Keratinocyte (primary cell): ENCODE data around the gene DENND5B. TPM values are rescaled to one million over a fixed set of nuclear protein-coding genes. Genes with fewer than 3 reads are reported as not detected.

Experiments
- DNase-seq: peaks from one replicate; pipeline ENCODE4 v3.0.0-alpha.2; 2011; ENCODE audit warnings: low read depth, missing footprints, low spot score
- FAIRE-seq: peaks from 2 replicates; lab custom pipeline; 2011; peaks lifted over from hg19 to GRCh38; lab: Jason Lieb, UNC
- H2AFZ ChIP-seq: 2 replicates; pipeline ENCODE4 v1.6.0; 2012; ENCODE audit warnings: low read length, control low read depth, inconsistent platforms; ENCODE audit not compliant: control insufficient read depth
- H3K27ac ChIP-seq: 2 replicates; pipeline ENCODE4 v1.5.1; 2011; ENCODE audit warnings: low read length; ENCODE audit not compliant: control insufficient read depth, insufficient read depth
- H3K27me3 ChIP-seq: 3 replicates; pipeline ENCODE4 v1.6.0; 2011; ENCODE audit warnings: low read length; ENCODE audit not compliant: control insufficient read depth, insufficient read depth; ENCODE audit errors: extremely low read depth
- H3K36me3 ChIP-seq, 2 experiments: 2 replicates in 1 of 2; 3 replicates in 1 of 2; pipeline ENCODE4 v1.5.1; 2011; ENCODE audit warnings: low read length in 2 of 2, mild to moderate bottlenecking in 1 of 2; ENCODE audit not compliant: control insufficient read depth in 2 of 2, insufficient read depth in 2 of 2; ENCODE audit errors: extremely low read depth in 1 of 2
- H3K4me1 ChIP-seq: 3 replicates; pipeline ENCODE4 v1.5.1; 2011; ENCODE audit warnings: low read length; ENCODE audit not compliant: control insufficient read depth, insufficient read depth; ENCODE audit errors: extremely low read depth
- H3K4me2 ChIP-seq: 3 replicates; pipeline ENCODE4 v1.6.0; 2011; ENCODE audit warnings: low read depth, low read length; ENCODE audit not compliant: control insufficient read depth, insufficient read depth; ENCODE audit errors: extremely low read depth
- H3K4me3 ChIP-seq, 3 experiments: fragments of 200-600 bp in 1 of 3; sonication (generic) in 1 of 3; 2 replicates in 2 of 3; 3 replicates in 1 of 3; pipeline ENCODE4 v1.5.1; 2011 to 2016; ENCODE audit warnings: low read length in 3 of 3, mild to moderate bottlenecking in 3 of 3, control low read depth in 2 of 3, inconsistent platforms in 1 of 3, low read depth in 1 of 3, mixed read lengths in 1 of 3, mixed run types in 1 of 3, moderate library complexity in 1 of 3; ENCODE audit not compliant: control insufficient read depth in 2 of 3, insufficient read depth in 2 of 3; ENCODE audit errors: extremely low read depth in 1 of 3
- H3K79me2 ChIP-seq: 2 replicates; pipeline ENCODE4 v1.6.0; 2012; ENCODE audit warnings: low read length; ENCODE audit not compliant: control insufficient read depth, insufficient read depth
- H3K9ac ChIP-seq: 3 replicates; pipeline ENCODE4 v1.6.0; 2011; ENCODE audit warnings: low read length; ENCODE audit not compliant: control insufficient read depth, insufficient read depth; ENCODE audit errors: extremely low read depth
- H3K9me1 ChIP-seq: 3 replicates; pipeline ENCODE4 v1.6.0; 2011; ENCODE audit warnings: low read length; ENCODE audit not compliant: control insufficient read depth, insufficient read depth; ENCODE audit errors: extremely low read depth
- H3K9me3 ChIP-seq: 2 replicates; pipeline ENCODE4 v1.5.1; 2012; ENCODE audit warnings: low read depth, low read length; ENCODE audit not compliant: control insufficient read depth
- H4K20me1 ChIP-seq: 3 replicates; pipeline ENCODE4 v1.6.0; 2011; ENCODE audit warnings: low read length; ENCODE audit not compliant: control insufficient read depth, insufficient read depth; ENCODE audit errors: extremely low read depth
- EZH2 ChIP-seq: IDR thresholded peaks from one replicate; pipeline ENCODE4 v1.6.1; 2012; ENCODE audit warnings: inconsistent platforms, mild to moderate bottlenecking, low read length, moderate library complexity
- dilution Hi-C: fragments of 300-500 bp; cut with MboI; formaldehyde crosslinking; loops from one replicate; pipeline ENCODE4 v1.7.0; 2020; ENCODE audit warnings: low sequenced_read_pairs; ENCODE audit not compliant: extremely low pct_ligation_motif_present
- polyA plus RNA-seq, 5 experiments: library from polyadenylated mRNA; depleted of rRNA in 3 of 5; stranded (reverse) in 3 of 5; stranded (forward) in 1 of 5; unstranded in 1 of 5; fragments of >200 nt; gene quantifications; 1 replicate in 1 of 5; 2 replicates in 3 of 5; 3 replicates in 1 of 5; pipeline versions ENCODE4 v1.2.1 to v1.2.3, GENCODE V29; 2011 to 2012; ENCODE audit warnings: missing spikeins in 2 of 5, low read depth in 1 of 5, low replicate concordance in 1 of 5
- TF ChIP-seq, protein P1 (sequence below), 3 experiments: IDR thresholded peaks in 1 of 3; conservative IDR thresholded peaks in 1 of 3; optimal IDR thresholded peaks in 1 of 3; 2 replicates in 2 of 3; 3 replicates in 1 of 3; pipeline versions ENCODE3 to v1.5.1; 2011; ENCODE audit warnings: low read length in 3 of 3, mild to moderate bottlenecking in 3 of 3, moderate library complexity in 2 of 3, control low read depth in 1 of 3, inconsistent platforms in 1 of 3; ENCODE audit not compliant: insufficient read depth in 2 of 3; ENCODE audit errors: extremely low read depth in 1 of 3

Gene DENND5B
- polyA plus RNA-seq, 1 donor (not counting 4 experiments of a cell fraction or from before 2014, with no cell fraction given), result 4.7 TPM

DNA sequence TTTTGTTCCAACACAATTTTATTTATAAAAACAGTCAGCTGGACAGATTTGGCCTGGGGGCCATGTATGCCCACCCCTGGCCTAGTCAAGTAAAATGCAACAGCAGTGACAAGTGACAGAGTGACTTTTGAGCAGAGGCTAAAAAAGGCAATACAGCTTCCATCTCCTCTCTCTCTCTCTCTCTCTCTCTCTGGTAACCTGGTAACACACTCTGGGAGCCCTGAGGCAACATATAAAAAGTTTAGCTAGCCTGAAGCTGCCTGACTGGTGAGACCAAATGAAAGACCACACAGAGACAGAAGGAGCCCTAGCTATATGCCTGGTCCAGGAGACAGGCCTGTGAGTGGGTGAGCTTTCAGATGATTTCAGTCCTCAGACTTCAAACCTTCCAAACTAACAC is 105.4 kb downstream of the DENND5B start:
- no peaks in the 10 kb centered on the region for H3K9me1 ChIP-seq
- no peak for TF ChIP-seq EZH2
- TF ChIP-seq, protein P1, sequence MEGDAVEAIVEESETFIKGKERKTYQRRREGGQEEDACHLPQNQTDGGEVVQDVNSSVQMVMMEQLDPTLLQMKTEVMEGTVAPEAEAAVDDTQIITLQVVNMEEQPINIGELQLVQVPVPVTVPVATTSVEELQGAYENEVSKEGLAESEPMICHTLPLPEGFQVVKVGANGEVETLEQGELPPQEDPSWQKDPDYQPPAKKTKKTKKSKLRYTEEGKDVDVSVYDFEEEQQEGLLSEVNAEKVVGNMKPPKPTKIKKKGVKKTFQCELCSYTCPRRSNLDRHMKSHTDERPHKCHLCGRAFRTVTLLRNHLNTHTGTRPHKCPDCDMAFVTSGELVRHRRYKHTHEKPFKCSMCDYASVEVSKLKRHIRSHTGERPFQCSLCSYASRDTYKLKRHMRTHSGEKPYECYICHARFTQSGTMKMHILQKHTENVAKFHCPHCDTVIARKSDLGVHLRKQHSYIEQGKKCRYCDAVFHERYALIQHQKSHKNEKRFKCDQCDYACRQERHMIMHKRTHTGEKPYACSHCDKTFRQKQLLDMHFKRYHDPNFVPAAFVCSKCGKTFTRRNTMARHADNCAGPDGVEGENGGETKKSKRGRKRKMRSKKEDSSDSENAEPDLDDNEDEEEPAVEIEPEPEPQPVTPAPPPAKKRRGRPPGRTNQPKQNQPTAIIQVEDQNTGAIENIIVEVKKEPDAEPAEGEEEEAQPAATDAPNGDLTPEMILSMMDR (optimal IDR thresholded peaks at IDR 0.05 in 1 of 3, IDR thresholded peaks at IDR 0.05 in 1 of 3, conservative IDR thresholded peaks at IDR 0.05 in 1 of 3; ENCODE audit: extremely low read depth in 1 of 3, insufficient read depth in 2 of 3, low read length in 3 of 3), result no peak
- FAIRE-seq (no peak), DNase-seq (no peak)
- no peaks in the 10 kb centered on the region for H3K27me3 ChIP-seq
- no peak overlapping the region for H3K27ac ChIP-seq
- H3K9me3 ChIP-seq, result no peaks in the 10 kb centered on the region
- dilution Hi-C loops, result no loop called here
- no peaks in the 10 kb centered on the region for H3K79me2 ChIP-seq
- H3K4me1 ChIP-seq, result peaks cover 5% of the 10 kb centered on the region
- H3K9ac ChIP-seq, result no peak overlapping the region
- no peaks in the 10 kb centered on the region for H4K20me1 ChIP-seq
- no peak overlapping the region for H3K4me3 ChIP-seq
- no peak overlapping the region for H2AFZ ChIP-seq
- H3K36me3 ChIP-seq, result no peaks in the 10 kb centered on the region
- H3K4me2 ChIP-seq, result no peak overlapping the region

DNA sequence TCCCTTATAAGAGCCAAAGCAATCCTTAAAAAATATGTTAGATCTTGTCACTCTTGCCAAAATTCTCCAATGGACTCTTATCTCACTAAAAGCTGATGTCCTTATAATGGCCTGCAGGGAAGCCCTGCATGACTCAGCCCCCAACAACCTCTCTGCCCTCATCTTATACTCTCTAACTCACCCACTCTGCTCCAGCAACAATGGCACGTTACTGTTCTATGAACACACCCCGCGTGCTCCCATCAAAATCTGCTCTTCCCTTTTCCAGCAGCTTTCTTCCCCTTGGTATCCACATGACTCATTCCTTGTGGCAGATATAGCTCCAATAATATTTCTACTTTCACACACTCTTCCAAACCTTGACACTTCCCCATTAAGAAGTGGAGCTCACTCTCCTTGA is 108.1 kb downstream of the DENND5B start:
- Histone ChIP-seq H3K4me1 (peaks cover 5% of the 10 kb centered on the region), H3K9ac (no peak overlapping the region), H4K20me1 (no peaks in the 10 kb centered on the region), H3K27ac (no peak overlapping the region), H3K4me2 (no peak overlapping the region), H3K79me2 (no peaks in the 10 kb centered on the region), H3K9me1 (no peaks in the 10 kb centered on the region), H3K27me3 (no peaks in the 10 kb centered on the region), H2AFZ (no peak overlapping the region), H3K4me3 (no peak overlapping the region), H3K9me3 (no peaks in the 10 kb centered on the region), H3K36me3 (no peaks in the 10 kb centered on the region)
- FAIRE-seq (no peak), DNase-seq (no peak)
- TF ChIP-seq EZH2, result no peak
- TF ChIP-seq, protein P1 (optimal IDR thresholded peaks at IDR 0.05 in 1 of 3, IDR thresholded peaks at IDR 0.05 in 1 of 3, conservative IDR thresholded peaks at IDR 0.05 in 1 of 3; ENCODE audit: extremely low read depth in 1 of 3, insufficient read depth in 2 of 3, low read length in 3 of 3), result no peak
- dilution Hi-C loops, result no loop called here
